Activated CD8-positive, alpha-beta memory T cell treated with anti-CD3 and anti-CD28 coated beads for 36 hours (primary cell): ENCODE results near the gene UBE3A. TPM values are rescaled to one million over a fixed set of nuclear protein-coding genes. Genes with fewer than 3 reads are reported as not detected.

ENCODE experiments used
- CTCF ChIA-PET: fragments of 350-600 bp; sonication (Branson Sonifier 250); formaldehyde crosslinking; loops from one replicate; lab custom pipeline; 2021; ENCODE audit warnings: antibody characterized with exemption; lab: Charles Lee
- POLR2A ChIA-PET: fragments of 350-600 bp; sonication (Branson Sonifier 250); formaldehyde crosslinking; loops from one replicate; lab custom pipeline; 2021; ENCODE audit warnings: antibody characterized with exemption; lab: Charles Lee
- total RNA-seq, 2 experiments: library from RNA; stranded (reverse); gene quantifications; one replicate each; pipeline ENCODE4 v1.2.3, GENCODE V29; 2021

The UBE3A gene
- total RNA-seq, 2 experiments from 2014 or later, result 115 to 122 TPM

DNA sequence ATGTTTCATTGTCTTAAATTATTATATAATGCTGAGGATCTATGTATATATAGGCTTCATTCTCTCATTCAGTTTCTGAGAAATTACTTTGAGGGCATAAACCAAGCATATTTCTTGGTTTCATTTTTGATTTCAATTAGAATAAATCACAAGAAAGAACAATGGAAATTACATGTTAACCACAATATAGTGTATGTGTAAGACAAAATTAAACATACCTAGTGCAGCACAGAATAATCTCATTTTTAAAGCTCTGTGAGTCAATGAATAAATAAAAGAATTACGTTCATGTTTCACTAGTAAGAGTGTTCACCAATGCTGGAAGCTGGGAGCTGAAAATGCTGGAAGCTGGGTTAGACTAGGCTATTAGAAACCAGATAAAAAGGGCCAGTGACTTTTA, 72.8 kb downstream of the UBE3A start:
- CTCF ChIA-PET, result no interaction called here
- POLR2A ChIA-PET, result no interaction called here

DNA sequence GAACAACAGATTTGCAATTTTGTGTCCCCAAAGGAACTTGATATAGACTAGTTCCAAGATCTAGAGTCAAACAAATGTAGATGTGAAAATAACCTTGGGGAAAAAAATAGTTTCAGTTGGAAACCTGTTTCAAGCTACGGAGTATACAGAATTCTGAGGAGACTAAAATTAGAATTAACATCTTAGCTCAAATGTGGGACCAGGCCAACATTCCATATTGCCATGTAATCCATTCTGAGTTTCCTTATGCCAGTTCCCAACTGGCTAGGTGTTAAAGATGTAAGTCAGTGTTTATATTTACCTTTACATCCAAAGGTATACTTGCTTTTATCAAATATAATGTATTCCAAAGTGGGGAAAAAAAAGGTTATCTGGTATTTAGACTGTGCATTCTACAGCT, 76.3 kb downstream of the UBE3A start:
- ChIA-PET POLR2A (no interaction called here), CTCF (no interaction called here)

DNA sequence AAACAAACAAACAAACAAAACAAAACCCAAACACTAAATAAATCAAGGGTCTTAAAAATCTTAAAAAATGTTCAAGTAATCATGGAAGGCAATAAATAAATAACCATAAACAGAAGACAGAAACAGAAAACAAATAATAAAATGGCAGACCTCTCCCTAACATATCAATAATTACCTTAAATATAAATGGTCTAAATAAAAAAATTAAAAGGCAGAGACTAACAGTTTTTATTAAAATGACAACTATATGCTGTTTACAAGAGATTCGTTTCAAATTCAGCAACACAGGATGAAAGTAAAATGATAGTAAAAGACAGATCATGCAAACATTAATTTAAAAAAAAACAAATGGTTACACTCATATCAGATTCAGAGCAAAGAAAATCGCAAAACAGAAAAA, 91.1 kb downstream of the UBE3A start:
- ChIA-PET CTCF (no interaction called here), POLR2A (no interaction called here)

- ChIA-PET CTCF (no interaction called here), POLR2A (no interaction called here)
Observed at GRCh38 chr15:25346371-25346770, 92.5 kb downstream of the UBE3A start.

GRCh38 chr15:25345943-25346342, 92.9 kb downstream of the UBE3A start:
- CTCF ChIA-PET, result interaction anchor here (0.7 kb wide), 1 partner anchor 740 kb away, joined by 3 read pairs; no protein-coding TSS in a partner anchor
- POLR2A ChIA-PET, result interaction anchor here (0.6 kb wide), 1 partner anchor 93 kb away, joined by 3 read pairs; no protein-coding TSS in a partner anchor

- ChIA-PET POLR2A (no interaction called here), CTCF (no interaction called here)
Observed at GRCh38 chr15:25342629-25343028, 96.2 kb downstream of the UBE3A start.

GRCh38 chr15:25339431-25339830, 99.4 kb downstream of the UBE3A start:
- CTCF ChIA-PET, result no interaction called here

GRCh38 chr15:25335279-25335678, 103.5 kb downstream of the UBE3A start:
- POLR2A ChIA-PET, result no interaction called here

More at GRCh38 chr15:25339431-25339830, 99.4 kb downstream of the UBE3A start:
- POLR2A ChIA-PET, result no interaction called here

GRCh38 chr15:25333049-25333448, 105.8 kb downstream of the UBE3A start:
- CTCF ChIA-PET, result no interaction called here
- POLR2A ChIA-PET, result interaction anchor here (0.5 kb wide), 1 partner anchor 8 kb away, joined by 4 read pairs; no protein-coding TSS in a partner anchor

More at GRCh38 chr15:25335279-25335678, 103.5 kb downstream of the UBE3A start:
- CTCF ChIA-PET, result no interaction called here

GRCh38 chr15:25332306-25332705, 106.5 kb downstream of the UBE3A start:
- POLR2A ChIA-PET, result no interaction called here
- CTCF ChIA-PET, result no interaction called here

- ChIA-PET CTCF (no interaction called here), POLR2A (no interaction called here)
Observed at GRCh38 chr15:25331860-25332259, 107.0 kb downstream of the UBE3A start.

DNA sequence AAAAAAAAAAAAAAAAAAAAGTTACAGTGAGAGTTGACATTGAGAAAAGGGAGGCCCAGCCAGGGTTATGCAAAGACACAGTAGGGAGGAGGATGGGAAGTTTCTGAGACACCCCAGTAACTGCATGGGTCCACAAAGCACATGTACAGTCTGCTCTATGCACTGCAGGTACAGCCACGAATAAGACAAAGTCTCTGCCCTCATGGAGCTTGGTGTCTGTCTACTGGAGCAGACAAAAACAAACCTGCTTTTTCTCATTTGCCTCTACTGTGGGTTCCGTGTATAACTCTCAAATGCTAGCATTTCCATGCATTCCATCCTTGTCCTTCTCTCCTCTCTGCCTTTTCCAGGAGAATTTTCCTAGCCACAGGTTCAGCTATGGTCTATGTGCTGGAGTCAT, 107.4 kb downstream of the UBE3A start:
- ChIA-PET POLR2A (no interaction called here), CTCF (no interaction called here)

GRCh38 chr15:25329696-25330095, 109.1 kb downstream of the UBE3A start:
- POLR2A ChIA-PET, result no interaction called here
- CTCF ChIA-PET, result no interaction called here

- ChIA-PET POLR2A (no interaction called here), CTCF (no interaction called here)
Observed at GRCh38 chr15:25327686-25328085, 111.1 kb downstream of the UBE3A start.

- ChIA-PET POLR2A (no interaction called here), CTCF (no interaction called here)
Observed at GRCh38 chr15:25325187-25325586, 113.6 kb downstream of the UBE3A start.

GRCh38 chr15:25323420-25323819, 115.4 kb downstream of the UBE3A start:
- ChIA-PET CTCF (no interaction called here), POLR2A (no interaction called here)

- POLR2A ChIA-PET, result no interaction called here
- CTCF ChIA-PET, result no interaction called here
Observed at GRCh38 chr15:25287823-25288222, 151.0 kb downstream of the UBE3A start.
